GM06990 (cell line): ENCODE results near the gene DNAJC18.

Experiments used
- DNase-seq: peaks from one replicate; pipeline ENCODE4 v3.0.0-alpha.2; 2011; ENCODE audit not compliant: insufficient read length; ENCODE audit errors: extremely low read depth
- H3K27me3 ChIP-seq: replicated peaks from 2 replicates; pipeline ENCODE4 v1.6.0; 2011; ENCODE audit warnings: low read length; ENCODE audit not compliant: control insufficient read depth, insufficient read depth
- H3K36me3 ChIP-seq: 2 replicates; pipeline ENCODE4 v1.5.1; 2011; ENCODE audit warnings: low read length; ENCODE audit not compliant: control insufficient read depth, insufficient read depth
- H3K4me3 ChIP-seq: replicated peaks from 2 replicates; pipeline ENCODE4 v1.5.1; 2011; ENCODE audit warnings: low read depth, mild to moderate bottlenecking, control low read depth, low read length
- CTCF ChIP-seq: IDR thresholded peaks from 2 replicates; pipeline ENCODE4 v1.5.1; 2011; ENCODE audit warnings: low read length, control low read depth, mild to moderate bottlenecking, inconsistent platforms; ENCODE audit not compliant: insufficient read depth, poor library complexity, severe bottlenecking

Gene DNAJC18

GRCh38 chr5:139473105-139473504, 33.8 kb upstream of the DNAJC18 start:
- Histone ChIP-seq H3K4me3 (no peak overlapping the region), H3K36me3 (no peaks in the 10 kb centered on the region; the same call in 1 of the 2 replicates), H3K27me3 (no peaks in the 10 kb centered on the region)
- no peak for TF ChIP-seq CTCF
- no peak for DNase-seq

DNA sequence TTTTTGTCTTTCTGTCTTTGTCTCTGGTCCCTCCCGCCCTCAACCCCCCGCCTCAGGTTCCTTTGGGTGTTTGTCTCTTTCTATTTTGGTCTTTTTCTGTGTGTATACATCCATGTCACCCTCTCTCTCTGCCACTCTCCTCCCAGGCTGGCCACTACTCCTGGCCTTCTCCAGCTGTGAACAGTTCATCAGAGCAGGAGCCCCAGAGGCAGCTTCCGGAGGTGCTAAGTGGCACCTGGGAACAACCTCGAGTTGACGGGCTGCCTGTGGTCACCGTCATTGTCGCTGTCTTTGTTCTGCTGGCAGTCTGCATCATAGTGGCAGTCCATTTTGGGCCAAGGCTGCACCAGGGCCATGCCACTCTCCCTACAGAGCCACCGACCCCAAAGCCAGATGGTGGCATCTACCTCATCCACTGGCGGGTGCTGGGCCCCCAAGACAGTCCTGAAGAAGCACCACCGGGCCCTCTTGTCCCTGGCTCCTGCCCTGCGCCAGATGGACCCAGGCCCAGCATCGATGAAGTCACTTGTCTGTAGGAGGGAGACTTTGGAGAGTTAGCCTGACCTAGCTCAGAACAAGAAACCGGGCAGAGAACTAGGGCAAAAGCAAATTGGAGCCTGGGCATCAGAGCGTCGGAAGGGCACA, 33.2 kb upstream of the DNAJC18 start:
- no peak for TF ChIP-seq CTCF
- no peaks in the 10 kb centered on the region; the same call in 1 of the 2 replicates for H3K36me3 ChIP-seq
- H3K4me3 ChIP-seq = no peak overlapping the region
- no peak for DNase-seq
- H3K27me3 ChIP-seq = no peaks in the 10 kb centered on the region

DNA sequence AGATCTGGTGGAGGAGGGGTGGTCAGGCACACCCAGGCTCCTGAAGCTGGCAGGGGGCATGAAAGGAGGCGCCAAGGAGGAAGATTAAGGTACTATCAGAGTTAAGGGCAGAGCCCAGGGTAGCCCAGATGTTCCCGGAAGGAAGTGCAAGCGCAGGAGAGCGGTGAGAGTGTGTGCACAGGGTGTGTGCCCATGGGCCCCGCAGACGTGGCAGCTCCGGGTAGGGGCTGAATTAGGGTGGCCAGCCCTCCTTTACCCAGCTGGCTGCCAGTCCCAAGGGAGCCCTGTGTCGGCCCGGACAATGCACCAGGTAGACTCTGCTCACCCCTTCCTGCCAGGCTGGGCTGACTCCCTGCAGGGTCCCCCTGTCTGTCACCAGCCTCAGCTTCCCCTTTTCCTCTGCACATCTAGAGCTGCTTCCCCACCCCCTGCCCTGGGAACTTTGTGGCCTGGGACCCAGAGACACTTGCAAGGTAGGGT, 31.5 kb upstream of the DNAJC18 start, which contains the start of gene SMIM33:
SMIM33 (plus strand) TSS at position 184 of the 480 bp plus-strand sequence; CDS start at position 302, 118 bp downstream.
- Histone ChIP-seq H3K4me3 (no peak within 1 kb of the TSS), H3K36me3 (no peaks in the 10 kb centered on the region; the same call in 1 of the 2 replicates), H3K27me3 (no peaks in the 10 kb centered on the region)
- DNase-seq = no peak
- no peak for TF ChIP-seq CTCF

- Histone ChIP-seq H3K27me3 (no peaks in the 10 kb centered on the region), H3K4me3 (no peak overlapping the region), H3K36me3 (no peaks in the 10 kb centered on the region)
- TF ChIP-seq CTCF = no peak
- DNase-seq = no peak
These were observed 29.2 kb upstream of the DNAJC18 start for GRCh38 chr5:139468421-139468931.

- TF ChIP-seq CTCF = no peak
- no peak for DNase-seq
- Histone ChIP-seq H3K4me3 (no peak within 1 kb of the TSS), H3K27me3 (no peaks in the 10 kb centered on the region), H3K36me3 (no peaks in the 10 kb centered on the region)
These were observed 23.4 kb upstream of the DNAJC18 start, which contains the start of gene ECSCR for GRCh38 chr5:139462586-139463276. Gene ECSCR, minus strand, starts transcription at chr5:139462743. Its CDS starts 73 bp downstream, at chr5:139462670.
